ENCODE measurements around the gene SLC12A4. TPM values are rescaled to one million over a fixed set of nuclear protein-coding genes. Genes with fewer than 3 reads are reported as not detected.
A peak's percentile ranks its signal among the peaks of the same experiment; 100 is the strongest.

SLC12A4 gene
- total and polyA plus RNA-seq, 2 of the 13 experiments (the other 11 are each of a cell fraction or from before 2014, with no cell fraction given) = 65.1 to 84.3 TPM

- TF ChIP-seq PLSCR1 (CRISPR knock-in tag; IDR thresholded peaks at IDR 0.05; ENCODE audit: borderline replicate concordance) (no peak), ZEB1 (IDR thresholded peaks at IDR 0.05; ENCODE audit: insufficient replicate concordance, low read depth) (no peak), IRX3 (CRISPR knock-in tag; IDR thresholded peaks at IDR 0.05; ENCODE audit: borderline replicate concordance, low read depth) (no peak), RNF219 (CRISPR knock-in tag; IDR thresholded peaks at IDR 0.05) (no peak), ZNF674 (CRISPR knock-in tag; IDR thresholded peaks at IDR 0.05; ENCODE audit: low read depth) (no peak), SP1 (IDR thresholded peaks at IDR 0.05) (no peak), SP1 (CRISPR knock-in tag; IDR thresholded peaks at IDR 0.05) (no peak), UBTF (CRISPR knock-in tag; IDR thresholded peaks at IDR 0.05) (0 out of 2 replicates have a peak, but pooled peaks have one; percentile 15), GMEB2 (CRISPR knock-in tag; IDR thresholded peaks at IDR 0.05; ENCODE audit: low read depth) (no peak), ETV5 (CRISPR knock-in tag; IDR thresholded peaks at IDR 0.05; ENCODE audit: borderline replicate concordance) (no peak), KDM5B (CRISPR knock-in tag; IDR thresholded peaks at IDR 0.05; ENCODE audit: borderline replicate concordance) (peak; percentile 75; the same call in 1 of the 2 replicates), ZNF264 (CRISPR knock-in tag; IDR thresholded peaks at IDR 0.05) (no peak), HCFC1 (IDR thresholded peaks at IDR 0.05; ENCODE audit: low read depth, low read length) (no peak), JUND (CRISPR knock-in tag; IDR thresholded peaks at IDR 0.05) (0 out of 2 replicates have a peak, but pooled peaks have one; percentile 9), ZNF878 (CRISPR knock-in tag; IDR thresholded peaks at IDR 0.05) (no peak), ZNF232 (CRISPR knock-in tag; IDR thresholded peaks at IDR 0.05; ENCODE audit: borderline replicate concordance) (no peak), MAZ (IDR thresholded peaks at IDR 0.05; ENCODE audit: borderline replicate concordance, low read depth, low read length) (no peak), MAZ (CRISPR knock-in tag; IDR thresholded peaks at IDR 0.05; ENCODE audit: low read depth) (no peak; the same call in 1 of the 2 replicates), MZF1 (CRISPR knock-in tag; IDR thresholded peaks at IDR 0.05; ENCODE audit: borderline replicate concordance) (no peak), ZNF350 (CRISPR knock-in tag; IDR thresholded peaks at IDR 0.05; ENCODE audit: borderline replicate concordance, low read depth) (no peak), MIXL1 (CRISPR knock-in tag; IDR thresholded peaks at IDR 0.05) (0 out of 2 replicates have a peak, but pooled peaks have one; percentile 9), ZNF367 (CRISPR knock-in tag; IDR thresholded peaks at IDR 0.05; ENCODE audit: borderline replicate concordance) (no peak), SMARCC2 (IDR thresholded peaks at IDR 0.05) (no peak), SAP130 (CRISPR knock-in tag; IDR thresholded peaks at IDR 0.05; ENCODE audit: low read depth) (no peak), REL (CRISPR knock-in tag; conservative IDR thresholded peaks at IDR 0.05) (0 out of 2 replicates have a peak, but pooled peaks have one; percentile 9)
These were observed 74.6 kb downstream of the SLC12A4 start (continued) for GRCh38 chr16:67893743-67894399.
